GM23338 (cell line): ENCODE results near the gene ZNF469. TPM values are rescaled to one million over a fixed set of nuclear protein-coding genes. Genes with fewer than 3 reads are reported as not detected.
A peak's percentile ranks its signal among the peaks of the same experiment; 100 is the strongest.

ENCODE experiments used
- ATAC-seq: fragments of 200-7000 bp; cut with Tn5 transposase; 3 replicates; pipeline ENCODE4 v1.9.1; 2020
- DNase-seq: peaks from one replicate; pipeline ENCODE4 v3.0.0-alpha.2; 2015; ENCODE audit warnings: low spot score
- H2AFZ ChIP-seq: fragments of 200-600 bp; sonication (generic); 2 replicates; pipeline ENCODE4 v1.8.0; 2016; ENCODE audit warnings: antibody characterized with exemption, mild to moderate bottlenecking, moderate library complexity
- H3F3A ChIP-seq: fragments of 200-600 bp; sonication (generic); replicated peaks from 2 replicates; pipeline ENCODE4 v1.8.0; 2017; ENCODE audit warnings: antibody characterized with exemption, mixed run types, low read depth
- H3K27ac ChIP-seq: fragments of 200-600 bp; sonication (generic); 2 replicates; pipeline ENCODE4 v1.6.1; 2016; ENCODE audit warnings: low read depth
- H3K27me3 ChIP-seq: fragments of 200-600 bp; sonication (generic); 2 replicates; pipeline ENCODE4 v1.8.0; 2016; ENCODE audit warnings: mild to moderate bottlenecking, mixed run types, moderate library complexity; ENCODE audit not compliant: insufficient read depth
- H3K36me3 ChIP-seq: fragments of 200-600 bp; sonication (generic); 2 replicates; pipeline ENCODE4 v1.8.0; 2016; ENCODE audit warnings: mild to moderate bottlenecking; ENCODE audit not compliant: insufficient read depth
- H3K4me1 ChIP-seq: fragments of 200-600 bp; sonication (generic); 2 replicates; pipeline ENCODE4 v1.8.0; 2016; ENCODE audit warnings: mild to moderate bottlenecking, moderate library complexity; ENCODE audit not compliant: insufficient read depth
- H3K4me2 ChIP-seq: fragments of 200-600 bp; sonication (generic); 2 replicates; pipeline ENCODE4 v1.7.1; 2017; ENCODE audit warnings: mixed run types
- H3K4me3 ChIP-seq: fragments of 200-600 bp; sonication (generic); 2 replicates; pipeline ENCODE4 v1.6.1; 2016; ENCODE audit warnings: mixed run types
- H3K79me2 ChIP-seq: fragments of 200-600 bp; sonication (generic); replicated peaks from 2 replicates; pipeline ENCODE4 v1.8.0; 2017; ENCODE audit warnings: mild to moderate bottlenecking; ENCODE audit not compliant: insufficient read depth
- H3K9me2 ChIP-seq: fragments of 200-600 bp; sonication (generic); 2 replicates; pipeline ENCODE4 v1.8.0; 2017; ENCODE audit not compliant: insufficient read depth
- H4K20me1 ChIP-seq: fragments of 200-600 bp; sonication (generic); replicated peaks from 2 replicates; pipeline ENCODE4 v1.8.0; 2017; ENCODE audit warnings: mild to moderate bottlenecking; ENCODE audit not compliant: insufficient read depth
- H3K27ac Mint-ChIP-seq: 2 replicates; pipeline ENCODE4 v1.8.0; 2020; ENCODE audit warnings: inconsistent platforms, mild to moderate bottlenecking, moderate library complexity, mixed read lengths
- H3K27me3 Mint-ChIP-seq: 3 replicates; pipeline ENCODE4 v1.8.0; 2022; ENCODE audit warnings: low read depth, mild to moderate bottlenecking, moderate library complexity, mixed read lengths, inconsistent platforms; ENCODE audit not compliant: insufficient read depth, poor library complexity
- H3K36me3 Mint-ChIP-seq: 3 replicates; pipeline ENCODE4 v1.8.0; 2021; ENCODE audit warnings: low read depth, mild to moderate bottlenecking, inconsistent platforms, moderate library complexity, mixed read lengths
- H3K4me1 Mint-ChIP-seq: 3 replicates; pipeline ENCODE4 v1.8.0; 2020; ENCODE audit warnings: mild to moderate bottlenecking, inconsistent platforms, mixed read lengths
- H3K4me3 Mint-ChIP-seq: 3 replicates; pipeline ENCODE4 v1.8.0; 2021; ENCODE audit warnings: moderate library complexity, mild to moderate bottlenecking, inconsistent platforms, mixed read lengths
- H3K9me3 Mint-ChIP-seq: 3 replicates; pipeline ENCODE4 v1.8.0; 2020; ENCODE audit warnings: moderate library complexity, mild to moderate bottlenecking, inconsistent platforms, mixed read lengths
- CTCF ChIP-seq, 2 experiments: fragments of 200-600 bp in 1 of 2; sonication (generic) in 1 of 2; conservative IDR thresholded peaks; 2 replicates each; pipeline versions ENCODE4 v1.5.1 to v1.6.1; 2016 to 2017; ENCODE audit warnings: antibody characterized with exemption in 2 of 2, low read depth in 2 of 2, mild to moderate bottlenecking in 2 of 2, moderate library complexity in 1 of 2
- EZH2 ChIP-seq: fragments of 200-600 bp; sonication (generic); IDR thresholded peaks from one replicate; pipeline ENCODE4 v1.8.0; 2017; ENCODE audit warnings: antibody characterized with exemption, mild to moderate bottlenecking, low read depth; ENCODE audit not compliant: unreplicated experiment
- EZH2phosphoT487 ChIP-seq: fragments of 200-600 bp; sonication (generic); IDR thresholded peaks from one replicate; pipeline ENCODE4 v1.8.1; 2018; ENCODE audit warnings: antibody characterized with exemption; ENCODE audit not compliant: unreplicated experiment
- JUNB ChIP-seq: IDR thresholded peaks from one replicate; pipeline ENCODE4 v1.6.1; 2016; ENCODE audit warnings: antibody characterized with exemption; ENCODE audit not compliant: unreplicated experiment
- NANOG ChIP-seq: IDR thresholded peaks from 2 replicates; pipeline ENCODE4 v1.6.1; 2016; ENCODE audit warnings: antibody characterized with exemption, borderline replicate concordance
- ZNF462 ChIP-seq: fragments of 250-450 bp; sonication (Bioruptor Pico); IDR thresholded peaks from 2 replicates; pipeline ENCODE4 v1.5.0; 2020; ENCODE audit warnings: mild to moderate bottlenecking, moderate library complexity
- long read RNA-seq: library from polyadenylated mRNA; unstranded; transcript quantifications from one replicate; pipeline ENCODE4 v2.0.0, GENCODE V29; 2020; ENCODE audit not compliant: unreplicated experiment
- polyA plus RNA-seq: library from polyadenylated mRNA; unstranded; fragments of >200 nt; fragmentation: Nextera tagmentation; extraction: Ambion mirVana; gene quantifications from 2 replicates; pipeline ENCODE4 v1.2.1, GENCODE V29; 2016
- total RNA-seq: library from RNA; depleted of rRNA; stranded (reverse); fragments of >200 nt; shearing (Covaris generic); gene quantifications from 2 replicates; pipeline ENCODE4 v1.2.3, GENCODE V29; 2014; rRNA removed

The ZNF469 gene
- 1.4 and 1.9 TPM in 2 replicates for total RNA-seq
- polyA plus RNA-seq, result 0.23 and 0.26 TPM in 2 replicates
- long read RNA-seq, result 0 reads

- peaks cover 15% of the 10 kb centered on the region for H3K4me1 ChIP-seq
- ATAC-seq (peak; percentile 46), DNase-seq (peak; percentile 57)
- H3K36me3 Mint-ChIP-seq, result no peaks in the 10 kb centered on the region
- H3K4me1 Mint-ChIP-seq, result peaks cover 6% of the 10 kb centered on the region; the same call in 1 of the 3 replicates
- H3K9me3 Mint-ChIP-seq, result no peaks in the 10 kb centered on the region
- H4K20me1 ChIP-seq, result no peaks in the 10 kb centered on the region
- no peaks in the 10 kb centered on the region for H3K79me2 ChIP-seq
- H3K36me3 ChIP-seq, result no peaks in the 10 kb centered on the region
- no peaks in the 10 kb centered on the region for H3K9me2 ChIP-seq
- peaks cover 28% of the 10 kb centered on the region for H3K27me3 Mint-ChIP-seq
- H3K4me3 Mint-ChIP-seq, result peak within 1 kb of the TSS; percentile 78
- peak within 1 kb of the TSS; percentile 78 for H3K4me2 ChIP-seq
- H3F3A ChIP-seq, result peaks cover 11% of the 10 kb centered on the region
- peak within 1 kb of the TSS; percentile 84 for H2AFZ ChIP-seq
- H3K27me3 ChIP-seq, result peaks cover 31% of the 10 kb centered on the region
- H3K27ac Mint-ChIP-seq, result no peak within 1 kb of the TSS
- peak; percentile 38 for TF ChIP-seq EZH2
- TF ChIP-seq CTCF (conservative IDR thresholded peaks at IDR 0.05; ENCODE audit: low read depth in 2 of 2), result no peak
- H3K4me3 ChIP-seq, result peak within 1 kb of the TSS; percentile 57
- no peak within 1 kb of the TSS for H3K27ac ChIP-seq
These were observed at the start of gene ZNF469 for GRCh38 chr16:88382491-88383400. ZNF469 (plus strand) TSS chr16:88382959; CDS start chr16:88427471, 44,512 bp downstream.

GRCh38 chr16:88333848-88334777, 48.6 kb upstream of the ZNF469 start:
- H3K27ac ChIP-seq, result no peak overlapping the region
- Mint-ChIP-seq H3K4me3 (no peak overlapping the region), H3K27me3 (peaks cover 4% of the 10 kb centered on the region), H3K27ac (peak overlapping the region; percentile 28; the same call in 1 of the 2 replicates), H3K9me3 (peaks cover 31% of the 10 kb centered on the region), H3K4me1 (no peaks in the 10 kb centered on the region; the same call in 2 of the 3 replicates), H3K36me3 (peaks cover 9% of the 10 kb centered on the region; the same call in 2 of the 3 replicates)
- DNase-seq (no peak), ATAC-seq (no peak)
- H2AFZ ChIP-seq, result no peak overlapping the region
- no peaks in the 10 kb centered on the region for H3K9me2 ChIP-seq
- H3F3A ChIP-seq, result peaks cover 7% of the 10 kb centered on the region; the same call in 1 of the 2 replicates
- H3K36me3 ChIP-seq, result no peaks in the 10 kb centered on the region
- H3K4me2 ChIP-seq, result no peak overlapping the region
- H3K4me1 ChIP-seq, result no peaks in the 10 kb centered on the region
- H4K20me1 ChIP-seq, result no peaks in the 10 kb centered on the region
- no peak overlapping the region for H3K4me3 ChIP-seq
- H3K27me3 ChIP-seq, result no peaks in the 10 kb centered on the region
- no peaks in the 10 kb centered on the region for H3K79me2 ChIP-seq
- TF ChIP-seq JUNB, result no peak
- TF ChIP-seq CTCF (conservative IDR thresholded peaks at IDR 0.05; ENCODE audit: low read depth in 2 of 2), result no peak
- TF ChIP-seq ZNF462, result no peak
- TF ChIP-seq NANOG, result no peak
- TF ChIP-seq EZH2phosphoT487, result no peak
- no peak for TF ChIP-seq EZH2
